Activated T-cell treated with anti-CD3 and anti-CD28 coated beads, Interleukin-2, amount 50 U/mL, for 72 hours (primary cell): ENCODE data around the gene NLGN1. TPM values are rescaled to one million over a fixed set of nuclear protein-coding genes. Genes with fewer than 3 reads are reported as not detected.

Experiments
- ATAC-seq, 2 donors: fragments of 150-1000 bp; cut with Tn5 transposase; replicated peaks in 1 of 2; 2 replicates each; pipeline ENCODE4 v1.10.0; 2021; ENCODE audit warnings: moderate library complexity in 2 of 2, mild to moderate bottlenecking in 1 of 2
- DNase-seq, 2 donors: peaks; one replicate each; pipeline ENCODE4 v3.0.0; 2021 to 2022; ENCODE audit warnings: mixed read lengths in 1 of 2
- H3K27ac Mint-ChIP-seq: one replicate; pipeline ENCODE4 v1.8.0; 2022; ENCODE audit warnings: mild to moderate bottlenecking, moderate library complexity, mixed read lengths
- H3K27me3 Mint-ChIP-seq: one replicate; pipeline ENCODE4 v1.8.0; 2022; ENCODE audit warnings: low read depth, mixed read lengths
- H3K36me3 Mint-ChIP-seq, 2 donors: one replicate each; pipeline ENCODE4 v1.8.0; 2022; ENCODE audit warnings: mixed read lengths in 2 of 2, mild to moderate bottlenecking in 1 of 2; ENCODE audit not compliant: insufficient read depth in 2 of 2
- H3K4me1 Mint-ChIP-seq: one replicate; pipeline ENCODE4 v1.8.0; 2022; ENCODE audit warnings: low read depth, mixed read lengths
- H3K4me3 Mint-ChIP-seq, 2 donors: one replicate each; pipeline ENCODE4 v1.8.0; 2022; ENCODE audit warnings: mild to moderate bottlenecking in 2 of 2, mixed read lengths in 2 of 2, moderate library complexity in 2 of 2
- H3K9me3 Mint-ChIP-seq, 2 donors: one replicate each; pipeline ENCODE4 v1.8.0; 2022; ENCODE audit warnings: mixed read lengths in 2 of 2
- total RNA-seq, 2 donors: library from RNA; stranded (reverse); gene quantifications; one replicate each; pipeline ENCODE4 v1.2.3, GENCODE V29; 2022

NLGN1 gene
- total RNA-seq, 2 donors from 2014 or later, result not detected

- H3K4me1 Mint-ChIP-seq, result no peaks in the 10 kb centered on the region
- H3K27ac Mint-ChIP-seq, result no peak overlapping the region
- no peaks in the 10 kb centered on the region for H3K36me3 Mint-ChIP-seq
- H3K9me3 Mint-ChIP-seq, result peaks cover 0 to 4% of the 10 kb centered on the region in 2 donors
- ATAC-seq (no peak), DNase-seq (no peak)
- H3K27me3 Mint-ChIP-seq, result no peaks in the 10 kb centered on the region
- no peak overlapping the region for H3K4me3 Mint-ChIP-seq
Measured at GRCh38 chr3:173889596-173889995, 492.1 kb downstream of the NLGN1 start.

GRCh38 chr3:173890091-173890490 is 492.5 kb downstream of the NLGN1 start:
- H3K4me3 Mint-ChIP-seq, result no peak overlapping the region
- H3K9me3 Mint-ChIP-seq, result peaks cover 0 to 4% of the 10 kb centered on the region in 2 donors
- DNase-seq (no peak), ATAC-seq (no peak)
- H3K36me3 Mint-ChIP-seq, result no peaks in the 10 kb centered on the region
- no peak overlapping the region for H3K27ac Mint-ChIP-seq
- no peaks in the 10 kb centered on the region for H3K27me3 Mint-ChIP-seq
- no peaks in the 10 kb centered on the region for H3K4me1 Mint-ChIP-seq

DNA sequence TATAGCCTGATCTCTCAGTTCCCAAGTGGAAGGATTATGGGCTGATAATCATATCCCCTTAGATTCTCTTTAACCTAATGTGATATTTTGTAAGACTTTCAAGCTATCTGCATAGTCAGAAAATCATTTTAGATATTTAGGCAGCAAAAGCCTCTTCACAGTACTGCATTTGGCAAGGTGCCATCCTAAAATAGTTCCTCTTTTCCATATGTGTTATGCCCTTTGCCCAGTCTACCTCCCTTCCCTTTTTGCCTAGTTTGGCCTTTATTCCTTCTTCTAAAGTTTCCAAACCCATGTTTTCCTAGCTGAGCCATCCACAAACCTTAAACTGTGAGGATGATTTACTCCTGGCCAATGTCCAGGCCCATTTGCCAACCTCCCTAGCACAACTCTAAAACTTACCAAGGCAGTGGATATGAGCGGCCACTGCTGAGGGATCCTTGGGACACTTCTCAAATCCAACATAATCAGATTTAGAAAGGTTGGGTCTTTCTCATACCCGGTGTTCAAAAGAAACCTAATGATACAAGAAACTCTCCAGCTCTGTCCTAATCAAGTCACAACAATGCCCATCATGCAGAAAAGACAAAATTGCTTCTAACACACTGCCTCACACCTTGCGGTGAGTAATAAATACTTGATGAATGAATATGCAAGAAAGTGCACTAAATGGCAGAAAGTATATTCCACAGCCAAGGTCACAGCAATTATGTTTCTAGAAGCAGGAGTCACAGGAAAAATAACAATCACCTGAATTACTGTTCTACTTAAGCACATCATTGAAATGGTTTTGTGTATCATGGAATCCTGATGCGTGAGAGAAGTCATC is 493.9 kb downstream of the NLGN1 start:
- Mint-ChIP-seq H3K36me3 (no peaks in the 10 kb centered on the region), H3K27me3 (no peaks in the 10 kb centered on the region), H3K27ac (no peak overlapping the region), H3K4me1 (no peaks in the 10 kb centered on the region), H3K9me3 (peaks cover under 1 to 4% of the 10 kb centered on the region in 2 donors), H3K4me3 (no peak overlapping the region)
- DNase-seq, result no peak
- ATAC-seq, result no peak

GRCh38 chr3:173892547-173892946 is 495.0 kb downstream of the NLGN1 start:
- H3K27me3 Mint-ChIP-seq, result no peaks in the 10 kb centered on the region
- peaks cover 5 to 8% of the 10 kb centered on the region in 2 donors for H3K9me3 Mint-ChIP-seq
- no peak overlapping the region for H3K27ac Mint-ChIP-seq
- no peaks in the 10 kb centered on the region for H3K36me3 Mint-ChIP-seq
- H3K4me3 Mint-ChIP-seq, result no peak overlapping the region
- no peaks in the 10 kb centered on the region for H3K4me1 Mint-ChIP-seq
- ATAC-seq (no peak), DNase-seq (no peak)

DNA sequence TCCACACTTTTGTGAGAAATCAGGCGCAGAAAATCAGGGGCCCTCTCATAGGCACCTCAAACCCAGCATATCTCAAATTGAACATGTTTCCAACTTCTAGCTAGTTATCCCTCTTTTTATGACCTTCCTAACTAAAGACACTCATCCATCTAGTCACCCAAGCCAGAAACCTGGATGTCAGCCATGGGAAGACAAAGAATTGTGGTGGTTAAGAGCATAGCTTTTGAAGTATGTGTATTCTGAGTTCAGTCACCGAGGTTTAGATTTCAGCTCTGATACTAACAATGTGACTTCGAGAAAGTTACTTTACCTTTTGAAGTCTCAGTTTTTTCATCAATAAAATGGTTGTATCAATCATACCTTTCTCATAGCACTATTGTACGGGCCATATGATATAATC is 495.5 kb downstream of the NLGN1 start:
- no peaks in the 10 kb centered on the region for H3K27me3 Mint-ChIP-seq

DNA sequence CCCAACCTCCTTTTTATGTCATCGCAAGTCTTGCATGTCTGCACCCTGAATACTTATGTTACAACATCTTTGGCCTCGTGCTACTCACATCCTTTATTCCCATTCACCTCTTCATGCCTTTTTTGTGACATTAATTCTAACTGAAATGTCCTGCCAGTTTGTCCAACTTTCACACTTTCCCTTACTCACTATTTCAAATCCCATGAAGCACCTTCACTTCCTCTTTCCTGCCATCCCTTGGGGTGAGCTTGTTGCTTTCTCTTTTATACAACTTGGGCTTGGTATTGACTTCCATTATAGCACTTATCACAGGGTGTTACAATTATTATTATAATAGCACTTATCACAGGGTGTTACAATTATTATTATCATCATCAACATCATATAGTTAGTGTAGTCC is 496.3 kb downstream of the NLGN1 start:
- H3K36me3 Mint-ChIP-seq, result no peaks in the 10 kb centered on the region
- no peak overlapping the region for H3K27ac Mint-ChIP-seq
- H3K4me1 Mint-ChIP-seq, result no peaks in the 10 kb centered on the region
- H3K4me3 Mint-ChIP-seq, result no peak overlapping the region
- H3K27me3 Mint-ChIP-seq, result no peaks in the 10 kb centered on the region
- DNase-seq, result no peak
- no peak for ATAC-seq
- peaks cover 5 to 8% of the 10 kb centered on the region in 2 donors for H3K9me3 Mint-ChIP-seq

More for the DNA sequence above, 495.5 kb downstream of the NLGN1 start:
- H3K36me3 Mint-ChIP-seq, result no peaks in the 10 kb centered on the region
- ATAC-seq (no peak), DNase-seq (no peak)
- H3K4me3 Mint-ChIP-seq, result no peak overlapping the region
- no peak overlapping the region for H3K27ac Mint-ChIP-seq
- no peaks in the 10 kb centered on the region for H3K4me1 Mint-ChIP-seq
- H3K9me3 Mint-ChIP-seq, result peaks cover 5 to 8% of the 10 kb centered on the region in 2 donors

DNA sequence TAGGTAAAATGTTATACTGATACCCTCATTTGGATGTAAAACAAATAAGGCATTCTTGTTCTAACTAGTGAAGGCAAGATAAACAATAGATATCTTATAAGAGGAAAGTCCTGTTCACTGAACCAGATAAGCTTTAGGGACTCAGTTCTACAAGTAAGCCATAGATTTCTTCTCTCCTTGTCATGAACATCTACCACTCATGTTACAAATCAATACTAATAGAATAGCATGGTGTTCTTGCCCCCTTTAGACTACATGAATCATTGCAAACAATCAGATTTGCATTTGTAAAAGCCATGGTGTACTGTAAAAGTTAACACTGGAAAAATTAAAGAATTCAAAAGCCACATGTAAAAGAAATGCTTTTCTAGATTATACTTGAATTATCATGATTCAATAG is 500.1 kb downstream of the NLGN1 start:
- H3K27ac Mint-ChIP-seq, result no peak overlapping the region

GRCh38 chr3:173901649-173902048 is 504.1 kb downstream of the NLGN1 start:
- no peaks in the 10 kb centered on the region for H3K27me3 Mint-ChIP-seq
- no peak overlapping the region for H3K4me3 Mint-ChIP-seq
- DNase-seq (no peak), ATAC-seq (no peak)
- H3K36me3 Mint-ChIP-seq, result no peaks in the 10 kb centered on the region
- H3K9me3 Mint-ChIP-seq, result peaks cover 5 to 9% of the 10 kb centered on the region in 2 donors
- H3K4me1 Mint-ChIP-seq, result no peaks in the 10 kb centered on the region
- H3K27ac Mint-ChIP-seq, result no peak overlapping the region

More for the DNA sequence above, 500.1 kb downstream of the NLGN1 start:
- H3K27me3 Mint-ChIP-seq, result no peaks in the 10 kb centered on the region
- no peaks in the 10 kb centered on the region for H3K4me1 Mint-ChIP-seq
- DNase-seq (no peak), ATAC-seq (no peak)
- peaks cover 5 to 8% of the 10 kb centered on the region in 2 donors for H3K9me3 Mint-ChIP-seq
- no peaks in the 10 kb centered on the region for H3K36me3 Mint-ChIP-seq
- no peak overlapping the region for H3K4me3 Mint-ChIP-seq

DNA sequence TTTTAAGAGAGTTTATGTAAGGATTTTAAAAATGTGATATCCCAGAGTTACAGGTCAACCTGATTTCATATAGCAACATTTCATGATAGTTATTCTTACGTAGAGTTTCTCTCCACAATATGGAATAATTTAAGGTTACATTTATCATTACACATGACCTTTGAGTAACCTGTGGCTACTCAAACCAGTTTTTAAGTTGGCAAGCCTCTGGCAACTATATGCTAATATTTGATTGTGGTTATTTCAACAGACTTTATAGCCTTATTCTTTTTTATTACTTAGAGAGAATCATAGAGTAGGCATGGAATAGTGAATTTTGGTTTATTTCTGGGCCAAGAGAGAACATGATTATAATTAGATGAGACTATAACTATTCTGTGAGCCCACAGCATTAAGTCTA is 504.9 kb downstream of the NLGN1 start:
- DNase-seq (no peak), ATAC-seq (no peak)
- no peak overlapping the region for H3K27ac Mint-ChIP-seq
- no peak overlapping the region for H3K4me3 Mint-ChIP-seq
- peaks cover 2 to 4% of the 10 kb centered on the region in 2 donors for H3K9me3 Mint-ChIP-seq
- H3K27me3 Mint-ChIP-seq, result no peaks in the 10 kb centered on the region
- H3K4me1 Mint-ChIP-seq, result no peaks in the 10 kb centered on the region
- H3K36me3 Mint-ChIP-seq, result no peaks in the 10 kb centered on the region

DNA sequence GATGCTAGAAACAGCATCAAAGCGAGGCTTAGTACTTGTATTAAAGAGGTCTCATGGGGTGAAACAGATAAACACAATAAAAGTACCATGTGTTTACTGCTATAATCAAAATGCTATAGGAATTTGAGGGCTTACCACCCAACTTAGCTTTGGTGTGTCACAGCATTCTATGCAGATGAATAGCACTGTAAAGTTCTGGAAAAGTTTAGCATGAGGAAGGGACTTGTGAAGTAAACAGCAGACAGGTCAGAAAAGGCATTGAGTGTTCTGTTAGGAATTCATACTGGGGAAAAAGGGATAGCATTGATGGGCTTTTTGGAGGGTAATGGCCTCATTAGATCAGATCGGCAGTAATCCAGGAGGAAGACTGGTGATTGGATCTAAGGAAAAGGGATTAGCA is 505.3 kb downstream of the NLGN1 start:
- ATAC-seq, result no peak
- Mint-ChIP-seq H3K9me3 (peaks cover 2 to 4% of the 10 kb centered on the region in 2 donors), H3K36me3 (no peaks in the 10 kb centered on the region), H3K4me3 (no peak overlapping the region), H3K27ac (no peak overlapping the region), H3K27me3 (no peaks in the 10 kb centered on the region), H3K4me1 (no peaks in the 10 kb centered on the region)
- no peak for DNase-seq

DNA sequence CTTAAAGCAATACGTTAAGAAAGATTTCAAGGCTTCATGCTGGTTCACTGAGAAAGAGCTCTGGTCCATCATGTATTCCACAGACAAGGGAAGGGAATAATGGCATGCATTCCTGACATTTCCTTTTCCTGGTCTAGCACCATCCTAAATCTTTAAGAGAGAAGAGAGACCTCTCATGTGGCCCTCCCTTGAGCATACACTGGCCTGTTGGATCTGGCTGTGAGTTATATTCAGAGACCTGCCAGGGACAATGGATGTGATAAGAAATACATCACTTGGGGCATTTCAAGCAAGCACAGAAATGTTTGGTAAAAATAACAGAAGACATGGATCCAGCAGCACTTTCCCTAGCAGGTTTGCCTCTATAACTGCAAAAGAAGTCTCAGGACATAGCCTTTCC is 507.8 kb downstream of the NLGN1 start:
- Mint-ChIP-seq H3K4me1 (no peaks in the 10 kb centered on the region), H3K36me3 (no peaks in the 10 kb centered on the region), H3K27ac (no peak overlapping the region), H3K27me3 (no peaks in the 10 kb centered on the region), H3K4me3 (no peak overlapping the region), H3K9me3 (peaks cover 2 to 7% of the 10 kb centered on the region in 2 donors)
- ATAC-seq, result no peak
- DNase-seq, result no peak

GRCh38 chr3:173911446-173911845 is 513.9 kb downstream of the NLGN1 start:
- Mint-ChIP-seq H3K36me3 (no peaks in the 10 kb centered on the region), H3K27ac (no peak overlapping the region), H3K4me3 (no peak overlapping the region), H3K9me3 (peaks cover 3% of the 10 kb centered on the region in 2 donors), H3K27me3 (no peaks in the 10 kb centered on the region), H3K4me1 (no peaks in the 10 kb centered on the region)
- DNase-seq (no peak), ATAC-seq (no peak)

DNA sequence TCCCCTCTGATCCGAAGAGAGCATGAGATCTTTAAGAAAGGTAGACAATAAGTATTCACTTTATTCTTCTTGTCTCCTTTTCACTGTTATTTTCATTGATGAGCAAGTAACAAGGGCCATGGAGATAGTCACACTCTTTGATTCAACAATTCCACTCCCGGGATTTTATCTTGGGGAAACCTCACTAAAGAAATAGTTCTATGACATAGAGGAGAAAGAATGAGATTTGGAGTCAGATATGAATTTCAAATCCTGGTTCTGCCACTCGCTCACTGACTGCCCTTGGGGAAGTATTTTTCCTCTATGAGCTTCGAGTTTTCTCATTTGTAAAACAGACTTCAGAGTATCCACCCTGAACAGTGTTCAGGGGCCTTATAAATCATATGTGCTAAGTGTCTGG is 514.6 kb downstream of the NLGN1 start:
- no peaks in the 10 kb centered on the region for H3K27me3 Mint-ChIP-seq
- no peaks in the 10 kb centered on the region for H3K36me3 Mint-ChIP-seq

GRCh38 chr3:173913397-173913796 is 515.9 kb downstream of the NLGN1 start:
- no peak for DNase-seq
- no peak overlapping the region for H3K27ac Mint-ChIP-seq
- H3K27me3 Mint-ChIP-seq, result no peaks in the 10 kb centered on the region
- no peak for ATAC-seq
- H3K4me1 Mint-ChIP-seq, result no peaks in the 10 kb centered on the region
- no peak overlapping the region for H3K4me3 Mint-ChIP-seq
- peaks cover 3% of the 10 kb centered on the region in 2 donors for H3K9me3 Mint-ChIP-seq
- H3K36me3 Mint-ChIP-seq, result no peaks in the 10 kb centered on the region

More for the DNA sequence above, 514.6 kb downstream of the NLGN1 start:
- Mint-ChIP-seq H3K27ac (no peak overlapping the region), H3K9me3 (peaks cover 3% of the 10 kb centered on the region in 2 donors), H3K4me3 (no peak overlapping the region), H3K4me1 (no peaks in the 10 kb centered on the region)
- ATAC-seq, result no peak
- no peak for DNase-seq
